Heart right ventricle (tissue), 16 donors: ENCODE data around the gene NOP9. TPM values are rescaled to one million over a fixed set of nuclear protein-coding genes. Genes with fewer than 3 reads are reported as not detected.
"Not testable (repeated sequence)": the region's sequence is repeated elsewhere in the genome, so short reads cannot be mapped to it uniquely, and the experiment has no call there.

Experiments used
- ATAC-seq, 8 donors: fragments of 200-7000 bp; cut with Tn5 transposase; one replicate each; pipeline ENCODE4 v1.9.1; 2020; ENCODE audit warnings: mild to moderate bottlenecking in 8 of 8, moderate library complexity in 8 of 8, moderate number of reproducible peaks in 1 of 8
- DNase-seq, 2 donors: peaks; one replicate each; pipeline ENCODE4 v3.0.0-alpha.2; 2020
- H3K27ac ChIP-seq, 10 donors: fragments of 200-600 bp; sonication (generic) in 2 of 10; one replicate each; pipeline versions ENCODE4 v1.5.0 to v1.8.0; 2020 to 2022; ENCODE audit warnings: mild to moderate bottlenecking in 3 of 10
- H3K27me3 ChIP-seq, 7 donors: fragments of 200-600 bp; one replicate each; pipeline ENCODE4 v1.8.0; 2021 to 2022; ENCODE audit warnings: mild to moderate bottlenecking in 2 of 7
- H3K36me3 ChIP-seq, 9 donors: fragments of 200-600 bp; sonication (generic) in 1 of 9; one replicate each; pipeline versions ENCODE4 v1.5.0 to v1.8.0; 2020 to 2022; ENCODE audit warnings: mild to moderate bottlenecking in 2 of 9
- H3K4me1 ChIP-seq, 9 donors: fragments of 200-600 bp; sonication (generic) in 1 of 9; one replicate each; pipeline versions ENCODE4 v1.5.0 to v1.8.0; 2020 to 2022; ENCODE audit warnings: mild to moderate bottlenecking in 4 of 9
- H3K4me3 ChIP-seq, 10 donors: fragments of 200-600 bp; sonication (generic) in 2 of 10; one replicate each; pipeline versions ENCODE4 v1.5.0 to v1.8.0; 2020 to 2022; ENCODE audit warnings: mild to moderate bottlenecking in 7 of 10, moderate library complexity in 2 of 10
- H3K9me3 ChIP-seq, 11 donors: fragments of 200-600 bp in 10 of 11; sonication (generic) in 2 of 11; one replicate each; pipeline versions ENCODE4 v1.5.0 to v1.8.0; 2013 to 2022; ENCODE audit warnings: mild to moderate bottlenecking in 2 of 11, control low read depth in 1 of 11, moderate library complexity in 1 of 11
- CTCF ChIP-seq, 9 donors: fragments of 200-600 bp; sonication (generic) in 2 of 9; IDR thresholded peaks; one replicate each; pipeline versions ENCODE4 v1.5.0 to v1.8.0; 2021 to 2022; ENCODE audit warnings: antibody characterized with exemption in 9 of 9, mild to moderate bottlenecking in 5 of 9, moderate library complexity in 1 of 9
- WGBS, 2 donors: extraction: QIAGEN DNeasy Blood & Tissue Kit; methylation state at CpG; one replicate each; pipeline ENCODE4 v1.1.7; 2013; ENCODE audit warnings: inconsistent platforms in 1 of 2; 5-methylcytosine and 5-hydroxymethylcytosine counted together
- intact Hi-C, 10 donors: fragments of 100-400 bp; cut with DNase I; formaldehyde crosslinking; loops; one replicate each; pipeline versions ENCODE4 v1.11.1 to v1.14.2; 2022
- polyA plus RNA-seq, 2 donors: library from polyadenylated mRNA; stranded (reverse); fragments of 200-250 nt; gene quantifications; one replicate each; pipeline ENCODE4 v1.2.3, GENCODE V29; 2013
- total RNA-seq, 10 donors: library from RNA; stranded (reverse); fragmentation: NEBNext Ultra II Directional in 3 of 10; extraction: Animal tissue kit (Norgen Biotek cat#: 25700) in 3 of 10; gene quantifications; one replicate each; pipeline versions ENCODE4 v1.2.1 to v1.2.4, GENCODE V29; 2021 to 2023
- donor health status: Arrhythmogenic right ventricular cardiomyopathy.
- donor health status: ischemic (EF 13 %, LVEDD 7.1; RV severe dilation, severe dysfunction).
- donor health status: healthy with polysubstance abuse.
- donor health status: DM: no; HTN: yes; CAD: no.
- donor health status: DM: no; HTN: no; CAD: no.
- donor health status: ischemic (EF 25% LVEDD 6.9; RV normal size, moderate dysfunction).
- donor health status: ischemic (EF 25% LVEDD 5.7; RV mildly dilated, moderate dysfunction).
- donor health status: healthy.
- donor health status: DM: yes; HTN: yes; CAD: no.
- donor health status: Ischemic cardiomyopathy.
- donor health status: ischemic (EF 35%, LVEDD 5.7; RV mildly dilated, moderate dysfunction).
- donor health status: nonischemic (EF 11% LVEDD 7.7; RV severe dilation, severe dysfunction).
- donor health status: DM: yes; HTN: yes; CAD: no.
- donor health status: PGD.
- donor health status: ischemic (EF 29% LVEDD 5.4; RV normal size, mild dysfunction).
- donor health status: nonischemic (EF 23%, LVEDD 6.1; RV moderate dilation, normal function).

Gene NOP9
- total and polyA plus RNA-seq, 12 donors = 10.7 to 31.9 (median 26.4) TPM

GRCh38 chr14:24325041-24325530, 25.4 kb downstream of the NOP9 start:
- H3K36me3 ChIP-seq = peaks cover 0 to 91% (median 0%) of the 10 kb centered on the region in 9 donors
- 86 to 87% methylated on average over 5 of the region's 5 CpGs for WGBS, 2 donors
- TF ChIP-seq CTCF (IDR thresholded peaks at IDR 0.05) = no peak
- no peaks in the 10 kb centered on the region for H3K27me3 ChIP-seq
- intact Hi-C loops = no loop called here
- ATAC-seq (no peak), DNase-seq (no peak)
- H3K9me3 ChIP-seq = no peaks in the 10 kb centered on the region
- no peak overlapping the region for H3K27ac ChIP-seq
- peaks cover 0 to 36% (median 0%) of the 10 kb centered on the region in 9 donors for H3K4me1 ChIP-seq
- H3K4me3 ChIP-seq = no peak overlapping the region

DNA sequence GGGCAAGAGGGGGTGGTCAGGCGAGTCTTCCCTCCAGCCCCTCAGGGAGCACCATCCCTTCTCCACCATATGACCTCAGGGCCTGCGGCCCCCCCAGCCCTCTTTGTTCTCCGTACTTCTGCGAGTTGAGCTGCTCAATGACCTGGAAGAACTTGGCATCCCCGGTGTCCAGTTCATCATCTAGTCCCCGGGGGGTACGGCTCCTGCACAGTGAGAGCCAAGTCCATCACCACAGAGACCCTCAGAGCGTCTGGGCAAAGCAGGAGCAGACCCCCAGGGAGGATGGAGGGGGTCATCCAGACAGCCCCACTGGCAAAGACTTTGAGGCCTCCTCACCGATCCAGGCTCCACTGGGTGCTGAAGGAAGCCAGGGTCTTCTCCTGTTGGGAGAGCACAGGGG, 26.3 kb downstream of the NOP9 start:
- H3K27ac ChIP-seq = no peak overlapping the region
- ATAC-seq (no peak), DNase-seq (no peak)
- intact Hi-C loops = no loop called here
- no peak overlapping the region for H3K4me3 ChIP-seq
- no peaks in the 10 kb centered on the region for H3K27me3 ChIP-seq
- no peak for TF ChIP-seq CTCF (IDR thresholded peaks at IDR 0.05)
- peaks cover 0 to 45% (median 0%) of the 10 kb centered on the region in 9 donors for H3K4me1 ChIP-seq
- peaks cover 0 to 90% (median 0%) of the 10 kb centered on the region in 9 donors for H3K36me3 ChIP-seq
- 84 to 87% methylated on average over 9 of the region's 9 CpGs for WGBS, 2 donors
- H3K9me3 ChIP-seq = no peaks in the 10 kb centered on the region

- TF ChIP-seq CTCF (IDR thresholded peaks at IDR 0.05) = no peak
- WGBS, 2 donors = 84 to 86% methylated on average over 2 of the region's 2 CpGs
- intact Hi-C loops = no loop called here
- Histone ChIP-seq H3K27ac (peak overlapping the region in 1 of 10 donors; percentile 79), H3K9me3 (no peaks in the 10 kb centered on the region), H3K4me1 (peaks cover under 1 to 58% (median 8%) of the 10 kb centered on the region in 9 donors), H3K36me3 (peaks cover 0 to 86% (median 0%) of the 10 kb centered on the region in 9 donors), H3K27me3 (peaks cover 0 to 1% (median 0%) of the 10 kb centered on the region in 7 donors), H3K4me3 (no peak overlapping the region)
- ATAC-seq = peak in 3 of 8 donors; percentile 4 to 19 (median 17)
- DNase-seq = no peak
Observed at GRCh38 chr14:24327303-24327702, 27.7 kb downstream of the NOP9 start.

DNA sequence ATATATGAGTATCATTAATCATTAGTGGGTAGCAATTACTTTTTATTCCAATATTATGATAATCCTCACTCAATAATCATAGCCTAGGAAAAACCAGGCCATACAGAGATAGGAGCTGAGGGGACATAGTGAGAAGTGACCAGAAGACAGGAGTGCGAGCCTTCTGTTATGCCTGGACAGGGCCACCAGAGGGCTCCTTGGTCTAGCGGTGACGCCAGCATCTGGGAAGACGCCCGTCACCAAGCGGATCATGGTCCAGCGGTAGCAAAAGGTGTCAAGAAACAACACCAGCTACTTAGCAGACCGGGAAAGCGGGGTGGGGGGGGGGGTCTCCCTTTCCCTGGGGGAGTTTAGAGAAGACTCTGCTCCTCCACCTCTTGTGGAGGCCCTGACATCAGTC, 28.3 kb downstream of the NOP9 start:
- intact Hi-C loops, ATAC-seq, H3K9me3 ChIP-seq, H3K4me3 ChIP-seq, H3K27me3 ChIP-seq: not testable (repeated sequence)
- WGBS, 2 donors = 4 to 6% methylated on average over 9 of the region's 9 CpGs
- DNase-seq = peak; percentile 53 to 57
- H3K4me1 ChIP-seq = peaks cover 4 to 64% (median 14%) of the 10 kb centered on the region in 9 donors
- TF ChIP-seq CTCF (IDR thresholded peaks at IDR 0.05) = peak; percentile 40 to 71 (median 66)
- H3K27ac ChIP-seq = peak overlapping the region in 1 of 10 donors; percentile 79
- peaks cover 0 to 80% (median 0%) of the 10 kb centered on the region in 9 donors for H3K36me3 ChIP-seq
